CD4-positive, alpha-beta T cell treated with Interleukin-6 at 100 ng/mL for 8 hours (primary cell): ENCODE measurements around the gene ZDHHC3.

Source experiments
- DNase-seq: peaks from one replicate; pipeline ENCODE4 v3.0.0-alpha.2; 2020; ENCODE audit warnings: mixed read lengths, low spot score

Gene ZDHHC3

GRCh38 chr3:44976002-44976815 is at the start of gene ZDHHC3, which contains the start of gene EXOSC7:
Gene ZDHHC3 (minus strand): TSS chr3:44976174. CDS start chr3:44959436, 16,738 bp downstream.
Gene EXOSC7 (plus strand): TSS chr3:44976244. CDS start chr3:44976278, 34 bp downstream.
- DNase-seq = peak; percentile 88

GRCh38 chr3:45024542-45025255 is 48.7 kb upstream of the ZDHHC3 start:
- DNase-seq = no peak

- DNase-seq = no peak
These were observed 47.7 kb upstream of the ZDHHC3 start for GRCh38 chr3:45023675-45024074.

- DNase-seq = no peak
These were observed 45.7 kb upstream of the ZDHHC3 start for GRCh38 chr3:45021524-45022297.

GRCh38 chr3:45020534-45020933 is 44.6 kb upstream of the ZDHHC3 start:
- peak; percentile 40 for DNase-seq

- no peak for DNase-seq
These were observed 41.8 kb upstream of the ZDHHC3 start for GRCh38 chr3:45017821-45018220.

- no peak for DNase-seq
These were observed 40.9 kb upstream of the ZDHHC3 start for GRCh38 chr3:45016916-45017315.

- DNase-seq = no peak
These were observed 36.6 kb upstream of the ZDHHC3 start for GRCh38 chr3:45012577-45012976.

- no peak for DNase-seq
These were observed 36.0 kb upstream of the ZDHHC3 start for GRCh38 chr3:45011756-45012508.

- no peak for DNase-seq
These were observed 34.9 kb upstream of the ZDHHC3 start for GRCh38 chr3:45010811-45011333.

- DNase-seq = no peak
These were observed 33.9 kb upstream of the ZDHHC3 start for GRCh38 chr3:45009868-45010267.

GRCh38 chr3:45008117-45008516 is 32.1 kb upstream of the ZDHHC3 start:
- no peak for DNase-seq

- no peak for DNase-seq
These were observed 31.1 kb upstream of the ZDHHC3 start for GRCh38 chr3:45007091-45007490.

GRCh38 chr3:45003859-45004258 is 27.9 kb upstream of the ZDHHC3 start:
- DNase-seq = no peak

- no peak for DNase-seq
These were observed 27.4 kb upstream of the ZDHHC3 start for GRCh38 chr3:45003406-45003805.

- DNase-seq = no peak
These were observed 26.7 kb upstream of the ZDHHC3 start for GRCh38 chr3:45002720-45003119.

- no peak for DNase-seq
These were observed 26.2 kb upstream of the ZDHHC3 start for GRCh38 chr3:45002139-45002660.

GRCh38 chr3:45001738-45002137 is 25.8 kb upstream of the ZDHHC3 start:
- no peak for DNase-seq

GRCh38 chr3:45000823-45001222 is 24.8 kb upstream of the ZDHHC3 start:
- DNase-seq = no peak

GRCh38 chr3:44999782-45000181 is 23.8 kb upstream of the ZDHHC3 start:
- no peak for DNase-seq

- no peak for DNase-seq
These were observed 20.6 kb upstream of the ZDHHC3 start for GRCh38 chr3:44996556-44996969.
